Activated gamma-delta T cell (primary cell): ENCODE measurements around the gene AACS.
"Not testable (repeated sequence)": the region's sequence is repeated elsewhere in the genome, so short reads cannot be mapped to it uniquely, and the experiment has no call there.

ENCODE experiments used
- DNase-seq: peaks from one replicate; lab custom pipeline; 2025; lab: John Stamatoyannopoulos, UW

The AACS gene

DNA sequence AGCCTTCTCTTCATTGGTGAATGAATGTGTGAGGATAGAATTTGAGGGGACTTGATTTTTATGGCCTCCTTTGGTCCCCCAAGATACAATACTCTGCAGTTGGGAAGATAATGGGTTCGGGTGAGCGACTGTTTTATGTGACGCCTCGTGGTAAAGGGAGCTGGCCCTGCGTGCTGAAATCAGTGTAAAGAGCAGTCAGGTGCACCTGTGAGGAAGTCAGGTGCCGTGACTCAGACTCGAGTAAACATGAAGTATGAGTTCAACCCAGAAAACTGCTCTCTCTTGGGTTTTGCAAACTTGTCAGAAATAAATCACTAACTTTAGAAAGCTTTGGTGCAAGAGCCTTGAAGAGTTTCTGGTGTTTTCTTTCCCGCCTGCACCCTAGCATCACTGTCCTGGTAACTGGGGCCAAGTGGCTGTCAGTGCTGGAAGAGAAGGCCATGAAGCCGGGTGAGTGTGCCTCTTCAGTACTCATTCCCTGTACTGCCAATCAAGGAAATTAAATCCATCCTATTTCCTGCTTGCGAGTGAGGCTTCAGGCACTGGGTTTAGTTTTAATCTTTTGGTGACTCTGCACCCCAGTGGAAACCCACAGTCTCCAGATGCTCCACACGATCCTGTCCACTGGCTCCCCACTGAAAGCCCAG lies 59.2 kb downstream of the AACS start:
- DNase-seq, result no peak

DNA sequence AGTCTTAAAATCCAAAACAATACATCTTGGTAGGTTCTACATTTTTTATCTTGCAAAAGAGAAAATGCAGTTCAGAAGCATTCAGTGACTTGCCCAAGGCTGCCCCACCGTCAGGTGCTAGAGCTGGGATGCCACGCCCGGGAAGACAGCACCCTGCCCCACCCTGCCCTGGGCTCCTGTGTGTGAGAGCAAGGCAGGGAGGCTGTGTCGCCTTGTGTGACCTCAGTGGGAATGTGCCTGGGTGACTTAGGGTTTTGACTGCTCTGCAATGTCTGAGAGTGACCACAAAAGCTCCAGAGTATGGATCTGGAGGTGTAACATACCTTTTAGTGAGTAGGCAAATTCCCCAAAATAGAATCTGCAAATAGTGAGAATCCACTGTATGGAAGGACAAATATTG lies 60.0 kb downstream of the AACS start:
- DNase-seq, result no peak

DNA sequence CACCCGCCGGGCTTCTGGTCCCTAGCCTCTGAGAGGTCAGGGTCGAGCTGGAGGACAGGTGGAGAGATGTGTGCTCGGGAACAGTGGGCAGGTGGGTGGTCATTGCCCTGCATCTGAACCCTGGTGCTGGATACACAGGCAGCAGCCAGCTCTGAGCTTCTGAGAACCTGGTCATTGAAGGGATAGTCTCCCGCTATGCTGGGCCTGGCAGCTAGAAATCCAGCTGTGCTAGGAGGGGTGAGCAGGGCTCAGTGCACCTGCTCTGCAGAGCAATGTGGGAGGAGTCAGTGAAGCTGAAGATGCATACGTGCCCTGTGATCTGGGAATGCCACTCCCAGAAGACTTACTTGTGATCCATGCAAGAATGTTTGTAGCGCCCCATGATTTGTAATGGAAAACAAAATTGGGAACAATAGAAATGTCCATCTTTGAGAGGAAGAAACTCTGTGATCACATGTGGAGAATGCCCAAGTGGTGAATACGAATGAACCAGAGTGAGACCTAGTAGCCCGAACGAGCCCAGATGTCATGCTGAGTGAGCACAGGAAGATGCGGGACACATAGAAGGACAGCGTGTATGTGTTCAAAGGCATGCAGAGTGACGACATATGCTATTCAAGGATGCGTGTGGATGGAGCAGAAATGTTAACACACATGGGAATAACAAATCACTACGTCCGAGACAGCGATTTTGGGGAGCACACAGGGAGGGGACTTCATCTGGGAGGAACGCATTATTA lies 63.4 kb downstream of the AACS start:
- DNase-seq, result no peak

DNA sequence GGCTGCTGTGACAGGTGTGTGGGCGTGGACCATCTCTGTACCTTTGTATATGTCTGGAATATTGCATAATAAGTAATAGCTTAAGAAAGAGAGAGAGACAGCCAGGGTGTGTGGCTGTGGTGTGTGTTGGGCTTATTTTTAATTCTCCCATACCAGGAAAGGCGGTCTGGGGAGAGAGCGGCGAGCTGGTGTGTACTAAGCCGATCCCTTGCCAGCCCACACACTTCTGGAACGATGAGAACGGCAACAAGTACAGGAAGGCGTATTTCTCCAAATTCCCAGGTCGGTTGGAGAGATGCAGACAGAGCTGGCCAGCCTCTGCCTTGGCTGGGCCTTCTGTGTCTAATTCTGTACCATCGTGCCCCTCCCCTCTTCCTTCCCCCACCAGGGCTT lies 63.9 kb downstream of the AACS start:
- DNase-seq, result no peak

DNA sequence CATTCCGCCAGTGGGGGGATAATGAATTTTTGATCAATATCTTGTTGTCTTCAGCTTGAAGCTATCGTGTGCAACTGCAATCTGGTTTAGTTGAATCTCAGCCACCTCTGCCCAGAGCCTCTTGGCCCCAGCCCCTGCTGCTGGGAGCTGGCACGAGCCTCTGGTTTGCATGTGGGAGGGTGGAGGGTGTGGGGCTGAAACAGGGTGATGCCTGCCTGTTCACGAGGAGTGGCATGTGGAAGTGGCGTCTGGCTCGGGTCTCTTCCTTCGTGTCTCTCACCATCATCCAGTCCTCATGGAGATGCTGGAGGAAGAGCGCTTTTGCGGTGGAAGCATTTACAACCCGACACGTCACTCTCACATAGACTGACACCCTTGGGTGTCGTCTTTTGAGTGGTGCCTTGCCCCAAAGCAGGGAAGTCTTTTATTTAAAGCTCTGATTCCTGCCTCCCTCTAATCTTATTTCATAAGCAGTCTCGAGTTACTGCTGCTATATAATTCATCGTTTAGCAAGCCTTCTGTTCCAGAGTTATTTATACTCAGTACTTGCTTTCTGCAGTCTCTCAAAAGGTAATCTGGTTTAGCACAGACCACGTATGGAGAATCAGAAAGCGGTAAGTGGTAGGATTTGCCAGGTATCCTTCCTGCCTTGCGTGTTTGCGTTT lies 64.5 kb downstream of the AACS start:
- DNase-seq, result no peak

DNA sequence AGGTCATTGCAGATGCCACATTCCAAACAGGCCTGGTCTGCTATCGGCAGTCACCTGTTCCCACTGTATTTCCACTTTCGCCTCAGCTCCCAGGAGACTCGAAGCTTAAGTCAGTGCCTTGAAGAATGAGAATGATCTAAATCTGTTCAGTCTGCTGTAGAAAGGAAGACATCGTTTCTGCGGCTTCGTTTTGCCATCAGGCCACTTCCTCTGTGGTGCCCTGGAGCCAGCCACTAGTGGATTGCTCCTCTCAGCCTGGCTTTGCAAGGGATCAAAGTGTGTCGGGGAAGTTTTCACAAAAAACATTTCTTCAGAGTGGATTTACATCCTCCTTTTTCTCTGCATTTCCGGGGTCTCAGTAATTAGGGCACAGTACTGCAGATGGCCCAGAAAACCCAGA lies 66.7 kb downstream of the AACS start:
- no peak for DNase-seq

DNA sequence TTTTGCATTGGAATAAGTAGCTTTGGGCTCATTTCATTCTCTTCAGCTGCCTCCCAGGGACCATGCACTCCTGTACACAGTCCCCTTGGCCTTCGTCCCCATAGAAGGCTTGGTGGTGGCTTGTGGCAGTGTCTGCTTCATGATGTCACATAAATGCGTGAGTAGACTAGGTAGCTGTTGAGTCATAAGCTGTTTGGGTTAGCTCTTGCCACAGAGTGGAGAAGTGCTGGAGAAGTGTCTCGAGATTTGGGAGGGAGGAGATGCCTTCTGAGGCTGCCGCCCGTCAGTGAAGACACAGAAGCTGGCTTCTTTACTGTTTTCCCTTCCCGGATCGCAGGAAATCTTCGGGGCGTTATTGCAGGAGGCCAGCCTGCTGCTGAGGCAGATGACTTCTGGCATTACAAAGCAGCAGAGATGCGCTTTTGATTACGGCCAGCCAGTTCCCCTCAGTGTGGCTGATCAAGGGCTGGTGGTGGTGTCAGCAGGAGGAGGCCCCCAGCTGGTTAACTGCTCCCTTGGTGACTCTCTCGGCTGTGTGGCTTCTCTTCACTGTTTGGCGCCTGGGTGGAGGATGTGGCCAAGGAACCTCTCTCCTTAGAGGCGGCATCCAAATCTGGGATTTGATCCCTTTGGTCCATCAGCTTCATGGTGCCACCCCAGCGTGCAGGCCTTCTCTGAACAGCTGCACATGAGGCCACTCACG lies 67.6 kb downstream of the AACS start:
- no peak for DNase-seq

DNA sequence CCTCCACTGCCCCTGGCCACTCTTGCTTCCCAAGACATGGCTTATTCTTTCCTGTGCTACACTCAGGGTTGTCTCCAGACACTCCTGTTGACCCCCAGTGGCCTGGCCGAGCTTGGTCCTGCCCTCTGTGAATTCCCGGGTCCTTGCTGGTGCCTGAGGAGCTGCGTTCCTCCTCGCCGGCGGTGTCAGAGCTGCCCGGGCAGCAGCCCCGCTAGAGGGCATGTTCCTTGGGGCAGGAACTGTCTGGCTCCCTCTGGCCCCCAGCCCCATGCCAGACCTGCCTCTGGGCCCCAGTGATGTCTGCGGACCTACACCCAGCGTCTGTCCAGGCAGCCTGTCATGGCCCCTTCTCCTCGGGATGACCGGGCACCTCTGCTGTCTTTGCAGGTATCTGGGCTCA lies 68.4 kb downstream of the AACS start:
- no peak for DNase-seq

DNA sequence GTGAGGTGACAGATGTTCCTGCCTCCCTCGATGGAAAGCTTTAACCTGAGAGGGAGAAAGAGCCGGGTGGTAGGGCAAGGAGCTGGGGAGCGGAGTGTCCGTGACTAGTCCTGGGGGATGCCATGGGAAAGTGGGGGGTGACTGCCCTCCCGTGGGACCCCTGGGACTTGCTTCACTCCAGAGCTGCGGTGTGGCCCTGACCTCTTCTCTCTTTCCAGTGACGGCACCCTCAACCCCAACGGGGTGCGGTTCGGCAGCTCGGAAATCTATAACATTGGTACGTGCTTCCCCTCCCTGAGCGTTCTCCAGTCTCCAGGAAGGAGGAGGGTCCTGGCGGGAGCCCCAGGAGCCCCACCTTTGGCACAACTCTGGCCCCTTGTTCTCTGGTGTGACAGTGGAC lies 69.3 kb downstream of the AACS start:
- no peak for DNase-seq

DNA sequence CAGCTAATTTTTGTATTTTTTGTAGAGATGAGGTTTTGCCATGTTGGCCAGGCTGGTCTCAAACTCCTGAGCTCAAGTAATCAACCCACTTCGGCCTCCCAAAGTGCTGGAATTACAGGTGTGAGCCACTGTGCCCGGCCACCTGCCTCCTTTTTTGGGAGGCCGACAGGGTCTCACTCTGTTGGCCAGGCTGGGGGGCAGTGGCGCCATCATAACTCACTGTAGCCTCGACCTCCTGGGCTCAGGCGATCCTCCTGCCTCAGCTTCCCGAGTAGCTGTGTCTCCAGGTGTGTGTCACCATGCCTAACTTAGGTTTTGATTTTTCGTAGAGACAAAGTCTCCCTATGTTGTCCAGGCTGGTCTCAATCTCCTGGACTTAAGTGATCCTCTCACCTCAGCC lies 70.7 kb downstream of the AACS start:
- no peak for DNase-seq

DNA sequence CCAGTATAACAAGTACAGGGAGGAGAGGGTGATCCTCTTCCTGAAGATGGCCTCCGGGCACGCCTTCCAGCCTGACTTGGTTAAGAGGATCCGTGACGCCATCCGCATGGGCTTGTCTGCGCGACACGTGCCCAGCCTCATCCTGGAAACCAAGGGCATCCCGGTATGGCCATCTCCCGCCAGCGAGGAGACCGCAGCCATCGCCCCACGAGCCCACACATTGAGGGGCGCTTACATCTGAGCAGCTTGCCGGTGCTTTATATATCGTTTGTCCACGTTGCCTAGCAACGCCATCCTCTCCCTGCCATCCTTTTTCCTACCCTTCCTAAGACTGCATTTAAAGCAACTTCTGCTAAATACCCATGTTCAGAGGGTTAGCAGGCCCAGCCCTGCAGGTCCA lies 71.5 kb downstream of the AACS start:
- no peak for DNase-seq

DNA sequence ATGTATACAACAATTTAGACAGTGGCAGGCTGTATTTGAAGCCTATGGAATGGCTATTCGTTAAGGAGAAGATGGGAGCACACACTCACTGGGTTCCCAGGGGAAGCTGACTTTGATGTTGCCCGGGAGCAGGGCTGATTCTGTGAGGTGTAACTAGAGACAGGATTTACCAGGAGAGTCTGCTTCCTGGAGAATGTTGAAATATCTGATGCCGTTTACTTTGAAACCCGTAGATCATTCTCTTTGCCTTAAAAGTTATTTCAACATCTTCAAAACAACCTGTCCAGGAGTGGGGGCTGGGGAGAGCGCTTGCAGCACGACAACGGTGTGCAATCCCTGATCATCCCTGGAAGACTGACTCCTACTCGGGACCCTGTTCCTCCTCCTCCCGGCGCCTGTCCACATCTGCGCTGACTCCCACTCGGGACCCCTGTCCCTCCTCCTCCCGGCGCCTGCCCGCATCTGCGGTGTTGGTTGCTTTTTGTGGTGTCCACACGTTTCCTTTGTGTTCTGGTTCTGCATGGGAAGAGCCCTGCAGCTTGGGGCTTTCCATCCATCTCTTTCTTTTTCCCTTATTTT lies 72.6 kb downstream of the AACS start:
- DNase-seq, result no peak

DNA sequence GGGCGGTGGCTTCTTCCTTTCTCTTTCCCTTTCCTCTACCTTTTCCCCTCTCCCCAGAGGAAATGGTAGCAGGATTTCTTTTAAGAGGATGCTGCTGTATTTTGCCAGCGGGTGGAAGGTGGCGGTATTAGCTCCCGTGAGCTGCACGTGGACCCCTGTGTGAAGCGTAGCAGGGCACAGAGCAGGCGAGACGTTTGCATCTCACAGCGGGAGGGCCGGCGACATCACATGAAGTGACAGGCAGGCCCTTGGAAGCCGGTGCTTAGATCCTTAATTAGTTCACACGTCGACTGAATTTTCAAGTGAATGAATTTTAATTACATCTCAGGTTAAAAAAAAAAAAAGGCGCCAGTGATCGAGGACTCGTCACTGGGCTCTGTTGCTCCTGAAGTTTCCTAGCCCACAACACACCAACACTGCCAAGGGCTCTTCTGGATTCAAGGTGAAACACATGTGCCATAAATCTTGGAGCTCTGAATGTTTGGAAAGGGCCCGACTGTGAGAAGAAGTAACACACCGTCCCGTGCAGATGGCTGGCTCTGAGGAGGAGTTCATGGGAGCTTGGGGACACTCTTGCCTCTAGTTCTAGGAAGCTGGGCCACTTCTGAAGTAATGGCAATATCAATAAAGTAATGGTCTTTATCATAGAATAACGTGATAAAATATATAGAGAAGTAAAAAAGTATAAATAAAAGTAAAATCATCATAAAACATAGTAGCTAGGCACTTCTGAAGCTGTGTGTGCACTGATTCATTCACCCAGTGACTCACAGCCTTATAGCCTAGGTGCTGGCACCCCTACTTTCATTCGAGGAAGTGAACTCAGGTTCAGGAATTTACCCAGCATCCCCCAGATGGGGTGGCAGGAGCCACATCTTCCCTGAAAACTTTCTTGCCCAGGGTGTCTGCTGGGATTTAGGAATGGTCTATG lies 75.3 kb downstream of the AACS start:
- DNase-seq, result no peak

DNA sequence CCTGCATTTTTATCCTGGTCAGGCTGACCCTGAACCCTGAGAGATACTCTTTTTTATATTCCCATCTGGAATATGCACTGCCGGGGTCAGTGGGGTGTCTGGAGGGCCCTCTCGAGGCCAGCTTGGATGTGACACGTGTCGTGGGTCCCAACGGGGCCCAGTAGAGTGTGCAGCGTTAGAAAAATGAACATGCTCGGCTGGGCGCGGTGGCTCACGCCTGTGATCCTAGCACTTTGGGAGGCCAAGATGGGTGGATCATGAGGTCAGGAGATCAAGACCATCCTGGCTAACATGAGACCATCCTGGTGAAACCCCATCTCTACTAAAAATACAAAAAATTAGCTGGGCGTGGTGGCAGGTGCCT lies 76.0 kb downstream of the AACS start:
- DNase-seq, result not testable (repeated sequence)

DNA sequence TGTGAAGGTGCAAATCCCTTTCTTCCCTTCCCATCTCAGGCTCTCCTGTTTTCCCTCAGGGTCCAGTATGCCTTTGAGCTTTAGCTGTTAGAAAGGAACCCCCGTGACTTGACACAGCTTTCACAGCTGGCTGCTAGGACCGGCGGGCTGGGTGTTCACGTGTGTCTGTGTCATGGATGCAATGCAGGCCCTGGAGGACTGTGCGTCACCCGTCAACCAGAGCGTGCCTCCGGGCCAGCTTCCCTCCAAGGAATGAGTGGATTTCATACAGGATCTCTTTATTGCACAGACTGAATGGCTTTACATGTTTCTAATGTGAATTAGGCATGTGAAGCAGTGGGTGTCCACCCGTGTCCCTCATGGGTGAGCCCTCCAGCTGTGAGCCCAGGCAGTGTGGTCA lies 77.4 kb downstream of the AACS start:
- no peak for DNase-seq

DNA sequence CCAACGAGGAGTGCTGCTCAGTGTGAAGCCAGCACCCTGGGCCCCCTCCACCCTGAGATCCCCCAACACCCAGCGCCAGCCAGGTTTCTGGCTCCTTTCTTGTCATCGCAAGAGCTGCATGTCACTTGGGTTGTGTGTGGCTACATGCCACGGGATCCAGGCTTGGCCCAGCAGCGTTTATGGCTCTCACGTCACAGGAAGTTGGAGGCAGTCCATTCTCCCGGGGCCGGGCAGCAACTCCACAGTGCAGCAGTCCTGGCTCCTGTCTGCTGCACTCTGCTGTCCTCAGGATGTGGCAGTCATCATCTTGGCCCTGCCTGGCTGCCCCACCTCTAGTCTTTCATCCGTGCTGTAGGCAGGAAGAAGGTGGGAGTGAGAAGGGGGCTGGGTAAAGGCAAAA lies 78.3 kb downstream of the AACS start:
- DNase-seq, result no peak

DNA sequence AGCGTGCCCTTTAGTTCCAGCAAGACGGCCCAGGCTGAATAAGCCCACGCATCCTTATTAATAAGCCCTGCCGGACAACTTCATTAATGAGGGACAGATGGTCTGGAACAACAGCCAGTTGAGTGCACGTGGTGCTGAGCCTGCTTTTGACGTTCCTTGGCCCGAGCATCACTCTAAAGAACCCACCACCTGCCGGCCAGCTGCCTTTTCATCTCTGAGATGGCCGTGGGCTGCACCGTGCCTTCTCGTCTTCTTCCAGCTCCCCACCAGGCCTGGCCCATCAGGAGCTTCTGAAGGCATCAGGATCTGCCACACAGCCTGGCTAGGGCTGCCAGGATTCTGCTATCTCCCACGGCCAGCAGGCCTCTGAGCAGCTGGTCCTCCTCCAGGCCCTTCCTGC lies 80.0 kb downstream of the AACS start:
- no peak for DNase-seq

DNA sequence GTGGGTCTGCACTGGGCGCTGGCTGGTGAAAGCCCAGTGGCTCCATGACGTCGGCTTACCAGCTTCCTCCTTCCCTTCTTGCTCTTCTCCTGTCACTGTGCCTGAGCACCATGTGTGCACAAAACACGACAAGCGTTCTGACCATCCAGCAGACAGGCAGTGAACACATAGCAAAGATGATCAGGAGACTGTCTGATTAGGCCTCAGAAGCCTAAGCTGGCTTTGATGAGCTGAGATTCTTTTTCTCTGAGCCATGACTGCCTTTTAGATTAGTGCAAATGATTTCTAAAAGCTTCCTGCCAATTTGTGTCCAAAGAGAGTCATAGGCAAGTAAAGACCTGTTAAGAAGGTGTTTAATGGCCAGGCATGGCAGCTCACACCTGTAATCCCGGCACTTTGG lies 83.1 kb downstream of the AACS start:
- DNase-seq, result no peak

DNA sequence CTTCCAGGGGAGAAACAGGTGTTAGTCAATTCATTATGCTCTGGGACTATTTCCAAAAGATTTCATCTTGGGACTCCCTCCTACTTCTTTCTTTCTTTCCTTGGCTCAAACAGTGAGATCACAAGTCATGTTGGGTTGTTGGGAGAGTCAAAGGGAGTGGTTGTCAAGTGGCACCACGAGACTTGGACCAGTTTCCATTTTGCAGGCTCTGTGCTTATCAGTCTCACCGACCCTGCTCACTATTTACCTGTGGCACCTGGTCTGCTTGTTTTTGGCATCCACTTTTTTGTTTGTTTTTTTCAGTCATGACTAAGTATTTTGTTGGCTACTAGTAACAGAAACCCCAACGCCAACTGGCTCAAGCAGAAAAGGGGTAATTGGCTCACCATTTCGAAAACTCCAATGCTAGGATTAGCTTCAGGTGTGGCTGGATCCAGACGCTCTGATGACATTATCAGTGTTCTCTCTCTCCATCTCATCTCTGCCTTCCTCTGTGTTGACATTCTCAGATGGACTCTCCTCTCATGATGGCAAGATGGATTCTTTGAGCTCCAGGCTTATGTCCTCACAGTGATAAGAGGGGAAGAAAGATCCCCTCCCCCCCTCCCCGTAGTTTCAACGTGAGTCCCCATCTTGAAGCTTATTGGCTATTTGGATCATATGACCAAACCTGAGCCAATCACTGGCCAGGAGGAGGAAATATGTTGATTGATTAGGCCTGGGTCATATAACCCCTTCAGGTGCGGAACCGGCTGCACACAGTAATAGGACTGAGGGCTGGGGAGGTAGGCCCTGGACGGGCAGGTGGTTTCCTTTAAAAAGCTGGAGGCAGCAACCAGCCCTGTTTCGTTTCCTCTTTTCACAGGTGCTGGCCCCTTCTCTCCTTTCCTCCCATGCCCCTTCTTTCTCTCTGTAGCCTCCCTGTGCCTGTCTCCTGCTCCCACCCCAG lies 84.2 kb downstream of the AACS start:
- no peak for DNase-seq

DNA sequence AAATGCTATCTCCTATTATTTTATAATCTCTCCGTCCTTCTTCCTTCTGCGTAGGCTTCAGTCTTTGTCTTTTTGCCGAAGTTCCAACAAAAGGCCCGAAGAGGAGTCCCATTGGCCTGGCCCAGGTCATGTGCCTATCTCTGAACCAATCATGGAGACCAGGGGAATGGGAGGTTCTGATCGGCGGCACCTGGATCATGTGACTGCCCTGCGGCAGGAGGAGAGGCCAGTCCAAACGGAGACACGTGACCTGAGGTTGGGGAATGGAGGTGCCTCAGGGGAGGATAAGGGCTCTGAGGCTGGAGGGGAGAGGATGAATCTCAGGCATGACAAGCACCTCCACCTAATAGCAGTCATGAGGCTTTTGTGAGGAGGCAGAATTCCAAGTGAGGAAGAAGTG lies 86.0 kb downstream of the AACS start:
- DNase-seq, result no peak
